Measurements from ENCODE around the gene SLC27A3.

SLC27A3 gene

DNA sequence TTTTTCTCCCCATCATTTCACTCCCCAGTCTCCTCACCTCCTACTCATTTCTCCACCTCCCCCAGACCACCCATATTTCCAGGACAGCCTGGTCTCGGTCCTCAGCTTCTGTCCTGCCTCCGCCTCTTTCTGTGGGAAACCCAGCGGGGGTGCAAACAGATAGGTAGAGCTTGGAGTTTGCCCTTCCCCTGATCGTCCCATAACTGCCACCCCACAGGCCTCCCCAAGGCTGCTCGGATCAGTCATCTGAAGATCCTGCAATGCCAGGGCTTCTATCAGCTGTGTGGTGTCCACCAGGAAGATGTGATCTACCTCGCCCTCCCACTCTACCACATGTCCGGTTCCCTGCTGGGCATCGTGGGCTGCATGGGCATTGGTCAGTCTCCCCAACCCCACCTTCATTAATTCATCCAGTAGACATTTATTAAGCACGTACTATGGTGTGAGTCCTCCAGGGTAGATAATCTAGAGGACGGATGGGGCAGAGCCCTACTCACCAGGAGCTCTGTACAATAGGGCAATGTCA is 1.7 kb downstream of the SLC27A3 start:
- Histone ChIP-seq H3K23ac (ENCODE audit: low read length) (no peak overlapping the region), H2AFZ (ENCODE audit: insufficient read depth, low read length, poor library complexity) (no peak overlapping the region), H3K36me3 (ENCODE audit: control insufficient read depth in 1 of 2, insufficient read depth in 2 of 2, low read length in 2 of 2) (peaks cover 23% of the 10 kb centered on the region in 2 experiments), H3K79me2 (ENCODE audit: control insufficient read depth, insufficient read depth, low read length, poor library complexity) (peaks cover 8% of the 10 kb centered on the region), H4K12ac (ENCODE audit: low read depth, low read length) (no peak overlapping the region), H3K4ac (ENCODE audit: low read depth, low read length) (no peak overlapping the region), H4K8ac (ENCODE audit: low read depth, low read length) (no peak overlapping the region), H2BK5ac (ENCODE audit: low read depth, low read length, poor library complexity) (no peak overlapping the region), H2BK120ac (ENCODE audit: insufficient read depth, low read length, poor library complexity) (no peak overlapping the region), H3K27ac (ENCODE audit: low read depth, low read length) (no peak overlapping the region), H4K91ac (ENCODE audit: low read depth, low read length) (no peak overlapping the region), H3K9me3 (ENCODE audit: insufficient read depth, low read depth, low read length) (no peaks in the 10 kb centered on the region), H3K14ac (ENCODE audit: low read length) (no peak overlapping the region), H2BK12ac (ENCODE audit: low read length) (no peak overlapping the region), H2AK5ac (ENCODE audit: low read length) (no peak overlapping the region), H3K4me1 (ENCODE audit: control insufficient read depth in 1 of 2, insufficient read depth in 2 of 2, low read length in 2 of 2) (peaks cover 5 to 8% of the 10 kb centered on the region in 2 experiments), H3K27me3 (ENCODE audit: insufficient read depth, low read length) (no peaks in the 10 kb centered on the region), H3K18ac (ENCODE audit: low read length) (no peak overlapping the region), H3K9ac (ENCODE audit: low read length) (no peak overlapping the region), H3K4me3 (ENCODE audit: low read depth, low read length) (no peak overlapping the region), H3K79me1 (ENCODE audit: low read length) (peaks cover 9% of the 10 kb centered on the region), H3K4me2 (ENCODE audit: low read length) (no peak overlapping the region)
- DNase-seq, result no peak
- WGBS (ENCODE audit: extremely low coverage, insufficient coverage, insufficient read length), result no CpG with 5 or more reads among the region's 10 CpGs

DNA sequence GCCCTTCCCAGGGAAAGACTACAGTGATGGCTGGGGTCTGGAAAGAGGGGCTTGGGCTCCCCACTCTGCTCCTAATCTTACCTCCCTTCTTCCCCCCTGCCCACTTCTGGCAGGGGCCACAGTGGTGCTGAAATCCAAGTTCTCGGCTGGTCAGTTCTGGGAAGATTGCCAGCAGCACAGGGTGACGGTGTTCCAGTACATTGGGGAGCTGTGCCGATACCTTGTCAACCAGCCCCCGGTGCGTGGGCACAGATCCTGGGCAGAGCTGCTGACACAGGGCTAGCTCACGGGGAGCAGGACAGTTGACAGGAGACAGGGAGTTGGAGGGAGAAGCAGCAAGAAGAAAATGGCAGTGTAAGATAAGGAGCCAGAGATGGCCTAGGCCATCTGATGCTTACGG is 2.4 kb downstream of the SLC27A3 start:
- no peak for DNase-seq
- Histone ChIP-seq H4K91ac (ENCODE audit: low read depth, low read length) (no peak overlapping the region), H3K4me1 (ENCODE audit: control insufficient read depth in 1 of 2, insufficient read depth in 2 of 2, low read length in 2 of 2) (peaks cover 5 to 8% of the 10 kb centered on the region in 2 experiments), H3K9ac (ENCODE audit: low read length) (no peak overlapping the region), H3K4me2 (ENCODE audit: low read length) (no peak overlapping the region), H4K12ac (ENCODE audit: low read depth, low read length) (no peak overlapping the region), H2BK12ac (ENCODE audit: low read length) (no peak overlapping the region), H3K27me3 (ENCODE audit: insufficient read depth, low read length) (no peaks in the 10 kb centered on the region), H3K4ac (ENCODE audit: low read depth, low read length) (no peak overlapping the region), H3K27ac (ENCODE audit: low read depth, low read length) (no peak overlapping the region), H3K23ac (ENCODE audit: low read length) (no peak overlapping the region), H4K8ac (ENCODE audit: low read depth, low read length) (no peak overlapping the region), H3K4me3 (ENCODE audit: low read depth, low read length) (no peak overlapping the region), H2AK5ac (ENCODE audit: low read length) (no peak overlapping the region), H3K14ac (ENCODE audit: low read length) (no peak overlapping the region), H2BK5ac (ENCODE audit: low read depth, low read length, poor library complexity) (no peak overlapping the region), H3K36me3 (ENCODE audit: control insufficient read depth in 1 of 2, insufficient read depth in 2 of 2, low read length in 2 of 2) (peaks cover 16% of the 10 kb centered on the region in 2 experiments), H3K79me1 (ENCODE audit: low read length) (peaks cover 9% of the 10 kb centered on the region), H2BK120ac (ENCODE audit: insufficient read depth, low read length, poor library complexity) (no peak overlapping the region), H3K18ac (ENCODE audit: low read length) (no peak overlapping the region), H3K79me2 (ENCODE audit: control insufficient read depth, insufficient read depth, low read length, poor library complexity) (peaks cover 8% of the 10 kb centered on the region), H2AFZ (ENCODE audit: insufficient read depth, low read length, poor library complexity) (no peak overlapping the region), H3K9me3 (ENCODE audit: insufficient read depth, low read depth, low read length) (no peaks in the 10 kb centered on the region)
- no CpG with 5 or more reads among the region's 7 CpGs for WGBS (ENCODE audit: extremely low coverage, insufficient coverage, insufficient read length)

DNA sequence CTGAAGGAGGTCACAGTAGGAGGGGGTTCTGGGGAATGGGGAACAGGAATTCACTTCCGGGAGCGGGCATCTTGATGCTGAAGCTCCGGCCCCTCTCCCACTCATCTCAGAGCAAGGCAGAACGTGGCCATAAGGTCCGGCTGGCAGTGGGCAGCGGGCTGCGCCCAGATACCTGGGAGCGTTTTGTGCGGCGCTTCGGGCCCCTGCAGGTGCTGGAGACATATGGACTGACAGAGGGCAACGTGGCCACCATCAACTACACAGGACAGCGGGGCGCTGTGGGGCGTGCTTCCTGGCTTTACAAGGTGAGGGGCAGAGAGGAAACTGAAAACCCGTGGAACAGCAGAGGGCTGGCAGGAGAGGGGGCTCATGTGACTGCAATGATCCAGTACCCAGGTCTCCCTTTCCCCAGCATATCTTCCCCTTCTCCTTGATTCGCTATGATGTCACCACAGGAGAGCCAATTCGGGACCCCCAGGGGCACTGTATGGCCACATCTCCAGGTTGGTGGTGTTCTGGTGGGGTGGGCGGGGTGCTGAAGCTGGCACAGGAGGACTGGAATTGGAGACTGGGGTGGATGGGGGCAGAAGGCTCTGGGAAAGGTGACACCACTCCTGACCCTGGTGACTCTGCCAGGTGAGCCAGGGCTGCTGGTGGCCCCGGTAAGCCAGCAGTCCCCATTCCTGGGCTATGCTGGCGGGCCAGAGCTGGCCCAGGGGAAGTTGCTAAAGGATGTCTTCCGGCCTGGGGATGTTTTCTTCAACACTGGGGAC is 3.0 kb downstream of the SLC27A3 start:
- DNase-seq, result no peak
- H3K27ac ChIP-seq (ENCODE audit: low read depth, low read length), result no peak overlapping the region
- H3K23ac ChIP-seq (ENCODE audit: low read length), result no peak overlapping the region
- H2BK120ac ChIP-seq (ENCODE audit: insufficient read depth, low read length, poor library complexity), result no peak overlapping the region
- H2AFZ ChIP-seq (ENCODE audit: insufficient read depth, low read length, poor library complexity), result no peak overlapping the region
- no peak overlapping the region for H2BK12ac ChIP-seq (ENCODE audit: low read length)
- peaks cover 12% of the 10 kb centered on the region for H3K79me1 ChIP-seq (ENCODE audit: low read length)
- H3K9me3 ChIP-seq (ENCODE audit: insufficient read depth, low read depth, low read length), result no peaks in the 10 kb centered on the region
- peaks cover 5 to 11% of the 10 kb centered on the region in 2 experiments for H3K4me1 ChIP-seq (ENCODE audit: control insufficient read depth in 1 of 2, insufficient read depth in 2 of 2, low read length in 2 of 2)
- H4K91ac ChIP-seq (ENCODE audit: low read depth, low read length), result no peak overlapping the region
- H3K9ac ChIP-seq (ENCODE audit: low read length), result no peak overlapping the region
- H3K79me2 ChIP-seq (ENCODE audit: control insufficient read depth, insufficient read depth, low read length, poor library complexity), result peaks cover 10% of the 10 kb centered on the region
- H3K4me2 ChIP-seq (ENCODE audit: low read length), result no peak overlapping the region
- H3K18ac ChIP-seq (ENCODE audit: low read length), result no peak overlapping the region
- no peaks in the 10 kb centered on the region for H3K27me3 ChIP-seq (ENCODE audit: insufficient read depth, low read length)
- no peak overlapping the region for H2AK5ac ChIP-seq (ENCODE audit: low read length)
- no peak overlapping the region for H4K8ac ChIP-seq (ENCODE audit: low read depth, low read length)
- no peak overlapping the region for H3K14ac ChIP-seq (ENCODE audit: low read length)
- H4K12ac ChIP-seq (ENCODE audit: low read depth, low read length), result no peak overlapping the region
- no peak overlapping the region for H3K4me3 ChIP-seq (ENCODE audit: low read depth, low read length)
- no peak overlapping the region for H3K4ac ChIP-seq (ENCODE audit: low read depth, low read length)
- no peak overlapping the region for H2BK5ac ChIP-seq (ENCODE audit: low read depth, low read length, poor library complexity)
- no CpG with 5 or more reads among the region's 22 CpGs for WGBS (ENCODE audit: extremely low coverage, insufficient coverage, insufficient read length)
- H3K36me3 ChIP-seq (ENCODE audit: control insufficient read depth in 1 of 2, insufficient read depth in 2 of 2, low read length in 2 of 2), result peaks cover 10% of the 10 kb centered on the region in 2 experiments

DNA sequence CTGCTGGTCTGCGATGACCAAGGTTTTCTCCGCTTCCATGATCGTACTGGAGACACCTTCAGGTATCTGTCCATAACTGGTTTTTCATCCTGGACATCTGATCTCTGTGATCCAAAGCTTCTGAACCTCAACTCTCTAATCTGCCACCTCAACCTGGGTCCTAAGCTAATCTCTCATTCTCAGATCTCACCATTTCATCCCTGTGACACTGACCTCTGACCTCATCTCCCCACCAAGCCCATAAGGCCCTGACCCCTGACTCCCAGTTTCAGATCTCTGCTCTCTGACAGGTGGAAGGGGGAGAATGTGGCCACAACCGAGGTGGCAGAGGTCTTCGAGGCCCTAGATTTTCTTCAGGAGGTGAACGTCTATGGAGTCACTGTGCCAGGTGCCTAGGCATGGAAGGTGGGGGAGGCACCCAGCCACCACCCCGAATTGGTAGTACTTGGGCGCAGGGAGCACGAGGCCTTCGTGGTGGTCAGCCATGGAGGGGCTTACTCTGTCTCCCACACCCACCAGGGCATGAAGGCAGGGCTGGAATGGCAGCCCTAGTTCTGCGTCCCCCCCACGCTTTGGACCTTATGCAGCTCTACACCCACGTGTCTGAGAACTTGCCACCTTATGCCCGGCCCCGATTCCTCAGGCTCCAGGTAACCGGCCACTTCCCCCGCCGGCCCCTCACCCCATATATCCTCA is 3.8 kb downstream of the SLC27A3 start:
- H3K79me2 ChIP-seq (ENCODE audit: control insufficient read depth, insufficient read depth, low read length, poor library complexity), result peaks cover 12% of the 10 kb centered on the region
- H3K4me3 ChIP-seq (ENCODE audit: low read depth, low read length), result no peak overlapping the region
- no CpG with 5 or more reads among the region's 18 CpGs for WGBS (ENCODE audit: extremely low coverage, insufficient coverage, insufficient read length)

More for the DNA sequence above, 3.8 kb downstream of the SLC27A3 start:
- no peak for DNase-seq
- Histone ChIP-seq H2AK5ac (ENCODE audit: low read length) (no peak overlapping the region), H3K9me3 (ENCODE audit: insufficient read depth, low read depth, low read length) (no peaks in the 10 kb centered on the region), H3K4ac (ENCODE audit: low read depth, low read length) (no peak overlapping the region), H3K23ac (ENCODE audit: low read length) (no peak overlapping the region), H3K27me3 (ENCODE audit: insufficient read depth, low read length) (no peaks in the 10 kb centered on the region), H2BK120ac (ENCODE audit: insufficient read depth, low read length, poor library complexity) (no peak overlapping the region), H2BK5ac (ENCODE audit: low read depth, low read length, poor library complexity) (no peak overlapping the region), H3K4me2 (ENCODE audit: low read length) (no peak overlapping the region), H3K4me1 (ENCODE audit: control insufficient read depth in 1 of 2, insufficient read depth in 2 of 2, low read length in 2 of 2) (peaks cover 5 to 11% of the 10 kb centered on the region in 2 experiments), H4K8ac (ENCODE audit: low read depth, low read length) (no peak overlapping the region), H3K18ac (ENCODE audit: low read length) (no peak overlapping the region), H4K91ac (ENCODE audit: low read depth, low read length) (no peak overlapping the region), H2AFZ (ENCODE audit: insufficient read depth, low read length, poor library complexity) (no peak overlapping the region), H3K9ac (ENCODE audit: low read length) (no peak overlapping the region), H4K12ac (ENCODE audit: low read depth, low read length) (no peak overlapping the region), H2BK12ac (ENCODE audit: low read length) (no peak overlapping the region), H3K36me3 (ENCODE audit: control insufficient read depth in 1 of 2, insufficient read depth in 2 of 2, low read length in 2 of 2) (peaks cover 5% of the 10 kb centered on the region in 2 experiments), H3K79me1 (ENCODE audit: low read length) (peaks cover 15% of the 10 kb centered on the region), H3K27ac (ENCODE audit: low read depth, low read length) (no peak overlapping the region), H3K14ac (ENCODE audit: low read length) (no peak overlapping the region)
